GM21529 (cell line): ENCODE data around the gene LCE1F.

Experiments
- ATAC-seq: cut with Tn5 transposase; IDR thresholded peaks from one replicate; pipeline ENCODE4 v1.9.1; 2021; ENCODE audit not compliant: unreplicated experiment

Gene LCE1F

GRCh38 chr1:152770411-152770810 lies 4.5 kb upstream of the LCE1F start:
- ATAC-seq = no peak

- ATAC-seq = no peak
Observed at GRCh38 chr1:152776361-152776760, 1.4 kb downstream of the LCE1F start.

- ATAC-seq = no peak
Observed at GRCh38 chr1:152777510-152778137, 2.7 kb downstream of the LCE1F start.

GRCh38 chr1:152783095-152783494 lies 8.2 kb downstream of the LCE1F start:
- ATAC-seq = no peak

GRCh38 chr1:152786077-152786476 lies 11.1 kb downstream of the LCE1F start, which contains the start of gene LCE1E:
TSS of gene LCE1E (plus strand) at chr1:152786257. CDS start at chr1:152787300, 1,043 bp downstream.
- ATAC-seq = no peak

- ATAC-seq = no peak
Observed at GRCh38 chr1:152795686-152796085, 20.7 kb downstream of the LCE1F start.

- ATAC-seq = no peak
Observed at GRCh38 chr1:152796421-152796820, 21.5 kb downstream of the LCE1F start, which contains the start of gene LCE1D. TSS of gene LCE1D (plus strand) at chr1:152796721. CDS start at chr1:152797795, 1,074 bp downstream.

GRCh38 chr1:152801333-152801732 lies 26.4 kb downstream of the LCE1F start:
- ATAC-seq = no peak

GRCh38 chr1:152806576-152806975 lies 31.6 kb downstream of the LCE1F start, which contains the start of gene LCE1C:
TSS of gene LCE1C (minus strand) at chr1:152806651. CDS start at chr1:152805478, 1,173 bp downstream.
- no peak for ATAC-seq

- no peak for ATAC-seq
Observed at GRCh38 chr1:152811050-152811449, 36.1 kb downstream of the LCE1F start.

GRCh38 chr1:152811671-152812070 lies 36.7 kb downstream of the LCE1F start, which contains the start of gene LCE1B:
TSS of gene LCE1B (plus strand) at chr1:152811971. CDS start at chr1:152812447, 476 bp downstream.
- no peak for ATAC-seq

GRCh38 chr1:152817309-152817708 lies 42.4 kb downstream of the LCE1F start:
- no peak for ATAC-seq

GRCh38 chr1:152823294-152823693 lies 48.4 kb downstream of the LCE1F start:
- ATAC-seq = no peak

- no peak for ATAC-seq
Observed at GRCh38 chr1:152824964-152825363, 50.0 kb downstream of the LCE1F start.
